ENCODE results near the gene LMF1.
"Not testable (repeated sequence)": the region's sequence is repeated elsewhere in the genome, so short reads cannot be mapped to it uniquely, and the experiment has no call there.

LMF1 gene

GRCh38 chr16:948767-949166 is 22.0 kb downstream of the LMF1 start:
- not testable (repeated sequence) for DNase-seq (ENCODE audit: low spot score)

- DNase-seq (ENCODE audit: low spot score), result not testable (repeated sequence)
Observed at GRCh38 chr16:947922-948303, 22.9 kb downstream of the LMF1 start.

GRCh38 chr16:947255-947921 is 23.4 kb downstream of the LMF1 start:
- DNase-seq (ENCODE audit: low spot score), result no peak

GRCh38 chr16:946048-946395 is 24.8 kb downstream of the LMF1 start:
- no peak for DNase-seq (ENCODE audit: low spot score)

- no peak for DNase-seq (ENCODE audit: low spot score)
Observed at GRCh38 chr16:945271-946047, 25.3 kb downstream of the LMF1 start.

- no peak for DNase-seq (ENCODE audit: low spot score)
Observed at GRCh38 chr16:943971-944370, 26.8 kb downstream of the LMF1 start.

GRCh38 chr16:942436-943060 is 28.2 kb downstream of the LMF1 start:
- no peak for DNase-seq (ENCODE audit: low spot score)

- no peak for DNase-seq (ENCODE audit: low spot score)
Observed at GRCh38 chr16:939941-940340, 30.8 kb downstream of the LMF1 start.

GRCh38 chr16:939311-939710 is 31.5 kb downstream of the LMF1 start:
- no peak for DNase-seq (ENCODE audit: low spot score)

- DNase-seq (ENCODE audit: low spot score), result no peak
Observed at GRCh38 chr16:938752-939151, 32.0 kb downstream of the LMF1 start.

- no peak for DNase-seq (ENCODE audit: low spot score)
Observed at GRCh38 chr16:938136-938535, 32.6 kb downstream of the LMF1 start.

- DNase-seq (ENCODE audit: low spot score), result no peak
Observed at GRCh38 chr16:937723-938122, 33.1 kb downstream of the LMF1 start.

GRCh38 chr16:937311-937710 is 33.5 kb downstream of the LMF1 start:
- no peak for DNase-seq (ENCODE audit: low spot score)

GRCh38 chr16:935684-936083 is 35.1 kb downstream of the LMF1 start:
- DNase-seq (ENCODE audit: low spot score), result no peak

- no peak for DNase-seq (ENCODE audit: low spot score)
Observed at GRCh38 chr16:934178-934577, 36.6 kb downstream of the LMF1 start.

- DNase-seq (ENCODE audit: low spot score), result no peak
Observed at GRCh38 chr16:933581-933980, 37.2 kb downstream of the LMF1 start.

- DNase-seq (ENCODE audit: low spot score), result no peak
Observed at GRCh38 chr16:932831-933330, 37.9 kb downstream of the LMF1 start.

- DNase-seq (ENCODE audit: low spot score), result no peak
Observed at GRCh38 chr16:931626-932500, 38.9 kb downstream of the LMF1 start.

- no peak for DNase-seq (ENCODE audit: low spot score)
Observed at GRCh38 chr16:931171-931570, 39.6 kb downstream of the LMF1 start.

GRCh38 chr16:930511-930910 is 40.3 kb downstream of the LMF1 start:
- DNase-seq (ENCODE audit: low spot score), result no peak

GRCh38 chr16:930076-930475 is 40.7 kb downstream of the LMF1 start:
- DNase-seq (ENCODE audit: low spot score), result no peak
